IMR-90 (cell line): Measurements from ENCODE around the gene ARNT2. TPM values are rescaled to one million over a fixed set of nuclear protein-coding genes. Genes with fewer than 3 reads are reported as not detected.

Source experiments
- ATAC-seq: fragments of 200-7000 bp; cut with Tn5 transposase; 2 replicates; pipeline ENCODE4 v1.9.1; 2020; ENCODE audit warnings: low read depth, mild to moderate bottlenecking, moderate library complexity
- BruUV-seq: library from RNA; stranded (reverse); fragments of 400-500 nt; replicated peaks from 2 replicates; lab custom pipeline; 2021; lab: Mats Ljungman, UMichigan
- CTCF ChIA-PET: fragments of 300-600 bp; formaldehyde crosslinking; extraction: SDS; loops from one replicate; lab custom pipeline; 2021; ENCODE audit warnings: antibody characterized with exemption; lab: Yijun Ruan, JAX
- POLR2A ChIA-PET: fragments of 300-600 bp; sonication (Branson Sonifier 250); formaldehyde crosslinking; loops from one replicate; lab custom pipeline; 2022; ENCODE audit warnings: antibody characterized with exemption; ENCODE audit not compliant: unreplicated experiment; lab: Charles Lee
- DNase-seq: peaks from one replicate; pipeline ENCODE4 v3.0.0; 2013
- H2AFZ ChIP-seq: replicated peaks from 2 replicates; pipeline ENCODE3; 2013; ENCODE audit warnings: low read length, mild to moderate bottlenecking; ENCODE audit not compliant: poor library complexity
- H2AK5ac ChIP-seq: 2 replicates; pipeline ENCODE4 v1.6.1; 2013; ENCODE audit warnings: low read depth, low read length, inconsistent platforms
- H2AK9ac ChIP-seq: replicated peaks from 2 replicates; pipeline ENCODE3; 2013; ENCODE audit warnings: mild to moderate bottlenecking, low read depth, low read length, moderate library complexity; ENCODE audit not compliant: poor library complexity
- H2BK120ac ChIP-seq: 2 replicates; pipeline ENCODE4 v1.6.1; 2013; ENCODE audit warnings: low read depth, low read length, inconsistent platforms
- H2BK15ac ChIP-seq: 3 replicates; pipeline ENCODE4 v1.6.1; 2013; ENCODE audit warnings: low read depth, low read length, inconsistent platforms
- H2BK20ac ChIP-seq: 2 replicates; pipeline ENCODE4 v1.6.1; 2013; ENCODE audit warnings: low read depth, mild to moderate bottlenecking, inconsistent platforms, low read length, moderate library complexity
- H2BK5ac ChIP-seq: 2 replicates; pipeline ENCODE4 v1.6.1; 2013; ENCODE audit warnings: mild to moderate bottlenecking, low read depth, low read length, inconsistent platforms; ENCODE audit not compliant: poor library complexity, severe bottlenecking
- H3K14ac ChIP-seq: replicated peaks from 2 replicates; pipeline ENCODE4 v1.6.1; 2013; ENCODE audit warnings: low read depth, low read length, inconsistent platforms
- H3K18ac ChIP-seq: 2 replicates; pipeline ENCODE4 v1.6.1; 2013; ENCODE audit warnings: low read depth, low read length, control low read depth
- H3K23ac ChIP-seq: 2 replicates; pipeline ENCODE4 v1.6.1; 2013; ENCODE audit warnings: low read depth, low read length, inconsistent platforms
- H3K27ac ChIP-seq: 2 replicates; pipeline ENCODE4 v1.5.1; 2013; ENCODE audit warnings: mild to moderate bottlenecking, control low read depth, low read length; ENCODE audit not compliant: insufficient read depth
- H3K27me3 ChIP-seq: 2 replicates; pipeline ENCODE4 v1.6.1; 2013; ENCODE audit warnings: low read length; ENCODE audit not compliant: control insufficient read depth, insufficient read depth
- H3K36me3 ChIP-seq: 2 replicates; pipeline ENCODE4 v1.6.1; 2013; ENCODE audit warnings: low read length, mixed read lengths; ENCODE audit not compliant: control insufficient read depth, insufficient read depth
- H3K4ac ChIP-seq: 2 replicates; pipeline ENCODE4 v1.6.1; 2013; ENCODE audit warnings: low read depth, low read length, inconsistent platforms
- H3K4me1 ChIP-seq: 2 replicates; pipeline ENCODE4 v1.6.1; 2013; ENCODE audit warnings: low read length, mixed read lengths; ENCODE audit not compliant: control insufficient read depth, insufficient read depth
- H3K4me2 ChIP-seq: 2 replicates; pipeline ENCODE4 v1.6.1; 2013; ENCODE audit warnings: low read depth, mild to moderate bottlenecking, control low read depth, low read length, moderate library complexity
- H3K4me3 ChIP-seq: 2 replicates; pipeline ENCODE4 v1.5.1; 2013; ENCODE audit warnings: low read depth, mild to moderate bottlenecking, control low read depth, low read length, moderate library complexity; ENCODE audit not compliant: insufficient read depth
- H3K56ac ChIP-seq: 2 replicates; pipeline ENCODE4 v1.6.1; 2013; ENCODE audit warnings: low read length, inconsistent platforms; ENCODE audit not compliant: insufficient read depth; ENCODE audit errors: extremely low read depth
- H3K79me1 ChIP-seq, 2 experiments: 2 replicates each; pipeline ENCODE4 v1.6.1; 2013; ENCODE audit warnings: low read length in 2 of 2, inconsistent platforms in 1 of 2, low read depth in 1 of 2
- H3K9ac ChIP-seq: 2 replicates; pipeline ENCODE4 v1.6.1; 2013; ENCODE audit warnings: low read depth, low read length, control low read depth
- H3K9me1 ChIP-seq: 2 replicates; pipeline ENCODE4 v1.6.1; 2013; ENCODE audit warnings: low read length, inconsistent platforms; ENCODE audit not compliant: insufficient read depth
- H3K9me3 ChIP-seq: 2 replicates; pipeline ENCODE4 v1.6.1; 2013; ENCODE audit warnings: low read length; ENCODE audit not compliant: control insufficient read depth, insufficient read depth
- H4K20me1 ChIP-seq: 2 replicates; pipeline ENCODE4 v1.6.1; 2013; ENCODE audit warnings: low read length, inconsistent platforms; ENCODE audit not compliant: insufficient read depth
- H4K5ac ChIP-seq: 2 replicates; pipeline ENCODE4 v1.6.1; 2013; ENCODE audit warnings: mild to moderate bottlenecking, low read depth, low read length, control low read depth
- H4K8ac ChIP-seq, 2 experiments: 2 replicates each; pipeline ENCODE4 v1.6.1; 2013; ENCODE audit warnings: low read depth in 2 of 2, low read length in 2 of 2, control low read depth in 1 of 2, inconsistent platforms in 1 of 2
- H4K91ac ChIP-seq: 2 replicates; pipeline ENCODE4 v1.6.1; 2013; ENCODE audit warnings: low read depth, low read length, inconsistent platforms; ENCODE audit not compliant: insufficient read depth
- BHLHE40 ChIP-seq: fragments of 150-350 bp; IDR thresholded peaks from 2 replicates; pipeline ENCODE4 v1.6.1; 2016; ENCODE audit warnings: mild to moderate bottlenecking, low read depth, low read length
- CEBPB ChIP-seq: IDR thresholded peaks from 2 replicates; pipeline ENCODE4 v1.6.1; 2012; ENCODE audit warnings: low read depth, low read length, improper control_type of control experiment
- CHD1 ChIP-seq: IDR thresholded peaks from 2 replicates; pipeline ENCODE4 v1.6.1; 2012; ENCODE audit warnings: low read depth, low read length, improper control_type of control experiment
- ELK1 ChIP-seq: fragments of 150-350 bp; IDR thresholded peaks from 2 replicates; pipeline ENCODE4 v1.6.1; 2016; ENCODE audit warnings: low read depth, mild to moderate bottlenecking, low read length, moderate library complexity, borderline replicate concordance
- MAZ ChIP-seq: IDR thresholded peaks from 2 replicates; pipeline ENCODE4 v1.6.1; 2012; ENCODE audit warnings: low read depth, mild to moderate bottlenecking, low read length, improper control_type of control experiment, moderate library complexity, borderline replicate concordance
- MXI1 ChIP-seq: IDR thresholded peaks from 2 replicates; pipeline ENCODE4 v1.6.1; 2012; ENCODE audit warnings: low read depth, mild to moderate bottlenecking, low read length, moderate library complexity, borderline replicate concordance
- NFE2L2 ChIP-seq: fragments of 150-350 bp; IDR thresholded peaks from 2 replicates; pipeline ENCODE4 v1.6.1; 2016; ENCODE audit warnings: low read depth, mild to moderate bottlenecking, low read length
- POLR2A ChIP-seq: IDR thresholded peaks from 2 replicates; pipeline ENCODE4 v1.6.1; 2012; ENCODE audit warnings: mild to moderate bottlenecking, low read depth, low read length
- RAD21 ChIP-seq: IDR thresholded peaks from 2 replicates; pipeline ENCODE4 v1.6.1; 2012; ENCODE audit warnings: low read length, improper control_type of control experiment
- RCOR1 ChIP-seq: IDR thresholded peaks from 2 replicates; pipeline ENCODE4 v1.6.1; 2012; ENCODE audit warnings: mild to moderate bottlenecking, low read length, improper control_type of control experiment; ENCODE audit not compliant: insufficient replicate concordance
- SMC3 ChIP-seq: fragments of 150-350 bp; IDR thresholded peaks from 2 replicates; pipeline ENCODE4 v1.6.1; 2016; ENCODE audit warnings: low read depth, mild to moderate bottlenecking, antibody characterized with exemption, low read length, moderate library complexity
- WGBS, 2 experiments: methylation state at CpG; one replicate each; pipeline versions ENCODE4 v1.1.5 to v1.1.7; 2013; ENCODE audit warnings: missing lambda C conversion rate in 2 of 2; ENCODE audit not compliant: insufficient read length in 1 of 2; ENCODE audit errors: extremely low coverage in 2 of 2; 5-methylcytosine and 5-hydroxymethylcytosine counted together
- dilution Hi-C: fragments of 300-500 bp; cut with HindIII; formaldehyde crosslinking; loops from one replicate; pipeline ENCODE4 v1.14.3; 2018; ENCODE audit warnings: low sequenced_read_pairs; ENCODE audit not compliant: unreplicated experiment
- in situ Hi-C: fragments of 300-500 bp; cut with MboI; formaldehyde crosslinking; loops from 3 replicates; pipeline ENCODE4 v1.14.3; 2019; ENCODE audit warnings: low sequenced_read_pairs, inconsistent platforms, mixed read lengths
- intact Hi-C: fragments of 100-400 bp; cut with micrococcal nuclease; formaldehyde crosslinking; loops from 2 replicates; pipeline ENCODE4 v1.10.0; 2022
- polyA plus RNA-seq, 3 experiments: library from polyadenylated mRNA; depleted of rRNA; stranded (reverse); fragments of >200 nt; gene quantifications; 2 replicates each; pipeline ENCODE4 v1.2.3, GENCODE V29; 2012; ENCODE audit warnings: low replicate concordance in 1 of 3
- total RNA-seq: library from RNA; depleted of rRNA; stranded (reverse); fragments of >200 nt; gene quantifications from 2 replicates; pipeline ENCODE4 v1.2.3, GENCODE V29; 2012

ARNT2 gene
- total and polyA plus RNA-seq, 2 of the 4 experiments (the other 2 are of a cell fraction): 18.2 to 19.0 TPM

- Histone ChIP-seq H3K9me3 (peaks cover 10% of the 10 kb centered on the region), H4K91ac (no peak overlapping the region)
Measured at GRCh38 chr15:80641384-80641783, 237.2 kb downstream of the ARNT2 start.

More at GRCh38 chr15:80641384-80641783, 237.2 kb downstream of the ARNT2 start:
- H4K20me1 ChIP-seq: no peaks in the 10 kb centered on the region
- H2AK9ac ChIP-seq: no peak overlapping the region
- H3K4ac ChIP-seq: no peak overlapping the region
- ChIA-PET POLR2A (no interaction called here), CTCF (no interaction called here)
- ATAC-seq (no peak), DNase-seq (no peak)
- H3K79me1 ChIP-seq: no peaks in the 10 kb centered on the region
- H2AFZ ChIP-seq: no peak overlapping the region
- H3K18ac ChIP-seq: no peak overlapping the region
- no peak overlapping the region for H4K8ac ChIP-seq
- H3K14ac ChIP-seq: no peak overlapping the region
- no peak overlapping the region for H2BK15ac ChIP-seq
- dilution Hi-C loops: no loop called here
- H3K36me3 ChIP-seq: no peaks in the 10 kb centered on the region
- H3K4me2 ChIP-seq: no peak overlapping the region
- no peak overlapping the region for H2BK5ac ChIP-seq
- H3K4me1 ChIP-seq: peaks cover 3% of the 10 kb centered on the region; the same call in 1 of the 2 replicates
- H2BK20ac ChIP-seq: no peak overlapping the region
- no peak overlapping the region for H3K9ac ChIP-seq
- no peak overlapping the region for H2AK5ac ChIP-seq
- H3K9me1 ChIP-seq: no peaks in the 10 kb centered on the region; the same call in 1 of the 2 replicates
- no peak for TF ChIP-seq POLR2A
- no peak for TF ChIP-seq RCOR1
- no peak for TF ChIP-seq ELK1
- TF ChIP-seq CHD1: no peak
- no peak for TF ChIP-seq NFE2L2
- TF ChIP-seq SMC3: no peak
- TF ChIP-seq MXI1: no peak
- no peak for TF ChIP-seq BHLHE40
- TF ChIP-seq CEBPB: no peak
- TF ChIP-seq MAZ: no peak
- TF ChIP-seq RAD21: no peak
- H2BK120ac ChIP-seq: no peak overlapping the region
- no CpG with 5 or more reads among the region's 7 CpGs for WGBS, 2 experiments
- BruUV-seq: no TSS peak
- intact Hi-C loops: no loop called here
- H3K56ac ChIP-seq: no peak overlapping the region
- H3K27me3 ChIP-seq: no peaks in the 10 kb centered on the region
- no peak overlapping the region for H3K27ac ChIP-seq
- H4K5ac ChIP-seq: no peak overlapping the region
- in situ Hi-C loops: no loop called here
- no peak overlapping the region for H3K4me3 ChIP-seq
- no peak overlapping the region for H3K23ac ChIP-seq
